Inflammatory macrophage treated with lipopolysaccharide for 1 hour (primary cell): Measurements from ENCODE around the gene PPM1F.
"Not testable (repeated sequence)": the region's sequence is repeated elsewhere in the genome, so short reads cannot be mapped to it uniquely, and the experiment has no call there.

ENCODE experiments used
- DNase-seq, 2 donors: peaks; one replicate each; pipeline ENCODE4 v3.0.0-alpha.2; 2020 to 2022

The PPM1F gene

DNA sequence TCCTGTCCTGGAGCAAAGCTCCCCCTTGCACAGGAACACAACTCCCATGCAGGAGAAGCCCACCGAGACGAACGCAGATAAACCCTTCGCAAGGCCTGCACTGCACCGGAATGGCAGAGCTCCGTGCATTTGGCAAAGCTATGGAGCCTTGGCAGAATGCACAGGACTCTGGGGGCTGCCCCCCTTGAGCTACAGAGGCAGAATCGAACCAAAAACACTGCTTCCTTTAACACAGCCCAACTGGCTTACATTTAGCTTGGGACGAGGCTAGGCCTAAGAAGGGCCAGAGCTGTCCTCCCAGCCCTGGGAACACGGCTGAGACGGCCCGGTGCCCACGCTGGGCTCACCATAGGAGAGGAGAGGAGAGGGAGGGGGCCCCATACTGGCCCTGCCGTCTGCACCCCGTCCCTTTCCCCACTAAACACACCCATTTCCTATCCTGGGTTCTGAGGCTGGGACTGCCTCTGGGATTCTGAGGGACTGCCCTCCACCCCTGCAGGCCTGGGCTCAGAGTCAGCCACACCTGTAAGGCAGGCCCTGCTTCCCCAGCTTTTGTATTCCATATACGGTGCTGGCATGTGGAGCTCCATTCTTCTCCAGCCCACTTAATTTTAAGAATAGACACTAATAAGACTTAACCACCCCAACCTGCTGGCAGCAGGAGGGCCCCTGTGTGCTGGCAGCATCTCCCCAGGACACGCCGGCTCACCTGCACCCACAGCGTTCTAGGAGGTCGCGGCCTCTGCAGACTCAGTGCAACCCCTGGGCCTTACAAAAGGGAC, 32.9 kb downstream of the PPM1F start:
- no peak for DNase-seq

DNA sequence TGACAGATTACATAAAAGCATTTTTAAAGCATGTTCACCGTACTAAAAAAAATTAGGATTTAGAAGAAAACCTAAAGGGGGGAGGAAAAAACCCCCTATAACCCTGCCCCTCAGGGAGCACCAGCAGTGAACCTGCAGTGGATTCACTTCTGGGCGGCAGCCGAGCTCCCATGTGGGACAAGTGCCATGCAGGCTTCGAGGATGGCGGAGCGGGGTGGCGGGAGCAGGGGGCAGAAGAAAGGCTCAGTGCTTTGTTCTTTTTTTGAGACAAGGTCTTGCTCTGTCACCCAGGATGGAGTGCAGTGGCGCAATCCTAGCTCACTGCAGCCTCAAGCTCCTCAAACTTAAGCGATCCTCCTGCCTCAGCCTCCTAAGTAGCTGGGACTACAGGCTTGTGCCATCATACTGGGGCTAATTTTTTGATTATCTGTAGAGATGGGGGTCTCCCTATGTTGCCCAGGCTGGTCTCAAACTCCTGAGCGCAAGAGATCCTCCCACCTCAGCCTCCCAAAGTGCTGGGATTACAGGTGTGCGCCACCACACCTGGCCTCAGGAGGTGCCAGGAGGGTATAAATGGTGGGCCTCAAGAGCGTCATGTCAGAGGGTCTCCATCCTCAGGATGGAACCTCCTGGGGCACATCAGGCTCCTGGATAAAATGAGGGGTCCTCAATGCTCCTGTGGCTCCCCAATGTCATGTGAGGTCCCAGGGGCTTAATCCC, 34.0 kb downstream of the PPM1F start:
- DNase-seq = no peak

DNA sequence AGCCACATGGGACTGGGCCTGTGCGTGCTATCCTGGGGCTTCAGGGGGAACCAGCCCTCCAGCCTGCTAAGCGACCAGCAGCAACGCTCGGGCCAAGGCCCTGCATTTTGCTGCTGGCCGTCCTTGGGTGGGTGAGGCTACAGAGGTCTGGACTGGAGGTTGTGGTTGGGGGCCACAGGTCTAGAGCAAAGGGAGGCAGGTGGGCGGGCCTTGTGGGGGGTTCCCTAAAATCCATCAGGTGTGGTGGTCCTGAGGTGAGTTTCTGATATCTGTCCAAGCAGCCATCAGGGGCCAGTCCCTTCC, 34.7 kb downstream of the PPM1F start:
- no peak for DNase-seq

DNA sequence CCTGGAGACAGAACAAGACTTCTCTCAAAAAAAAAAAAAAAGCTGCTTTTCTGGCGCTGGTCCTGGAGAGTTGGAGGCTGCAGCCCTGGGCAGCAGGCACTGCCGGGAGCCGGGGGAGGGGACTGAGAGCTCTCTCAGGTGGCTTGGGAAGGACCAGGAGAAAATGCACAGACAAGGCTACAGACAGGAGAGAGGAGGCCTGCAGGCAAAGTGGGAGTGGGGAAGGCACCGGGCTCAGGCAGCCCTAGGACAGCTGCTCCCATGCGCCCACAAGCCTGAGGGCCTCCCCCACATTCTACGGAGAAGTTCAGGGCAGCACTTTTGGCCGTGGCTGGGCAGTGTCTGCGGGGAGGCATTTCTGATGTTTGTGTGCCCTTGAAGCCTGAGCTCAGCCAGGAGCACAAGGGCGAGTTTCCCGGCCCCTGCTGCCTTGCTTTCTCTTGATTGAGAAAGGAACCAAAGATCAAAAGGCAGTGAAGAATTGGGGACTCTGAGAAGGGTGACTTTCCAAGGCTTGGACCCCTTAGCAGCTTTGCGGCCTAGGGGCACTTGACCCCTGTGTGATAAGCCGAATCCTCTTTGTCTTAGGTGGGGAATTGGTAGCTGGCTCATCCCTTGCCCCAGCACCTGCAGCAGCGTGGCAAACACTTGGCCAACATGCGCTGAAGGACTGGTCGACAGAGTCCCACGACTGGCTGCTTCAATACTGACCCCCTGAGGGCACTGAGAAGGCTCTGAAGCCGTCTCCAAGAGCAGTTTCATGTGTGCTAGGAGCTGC, 35.3 kb downstream of the PPM1F start:
- DNase-seq = no peak

DNA sequence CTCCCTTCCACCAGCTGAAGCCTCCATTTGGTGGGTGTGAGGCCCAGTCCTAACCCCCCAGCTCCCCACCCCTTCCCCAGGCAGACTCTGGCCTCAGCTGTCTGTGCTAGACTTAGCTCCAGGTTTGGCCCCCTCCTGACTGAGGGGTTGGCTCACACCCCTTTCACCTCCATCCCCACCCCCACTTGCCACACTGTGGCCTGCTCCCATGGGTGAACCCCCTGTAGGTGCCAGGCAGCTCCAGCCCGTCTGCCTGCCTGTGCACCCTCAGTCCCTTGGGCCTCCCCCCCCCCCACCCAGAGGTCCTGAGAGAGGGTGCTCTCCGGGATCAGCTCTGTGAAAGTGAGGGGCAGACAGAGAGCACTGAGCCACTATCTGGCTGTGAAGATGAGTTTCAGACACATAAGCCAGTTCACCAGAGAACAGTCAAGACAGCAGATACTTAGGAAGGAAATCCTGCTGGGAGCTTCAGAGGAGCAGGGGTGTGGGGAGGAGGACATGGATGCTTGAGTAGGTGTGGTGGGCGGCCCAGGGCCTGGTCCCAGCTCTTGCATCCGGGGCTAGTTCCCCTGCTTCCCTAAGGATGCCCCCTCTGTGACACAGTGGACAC, 36.2 kb downstream of the PPM1F start:
- DNase-seq = no peak

DNA sequence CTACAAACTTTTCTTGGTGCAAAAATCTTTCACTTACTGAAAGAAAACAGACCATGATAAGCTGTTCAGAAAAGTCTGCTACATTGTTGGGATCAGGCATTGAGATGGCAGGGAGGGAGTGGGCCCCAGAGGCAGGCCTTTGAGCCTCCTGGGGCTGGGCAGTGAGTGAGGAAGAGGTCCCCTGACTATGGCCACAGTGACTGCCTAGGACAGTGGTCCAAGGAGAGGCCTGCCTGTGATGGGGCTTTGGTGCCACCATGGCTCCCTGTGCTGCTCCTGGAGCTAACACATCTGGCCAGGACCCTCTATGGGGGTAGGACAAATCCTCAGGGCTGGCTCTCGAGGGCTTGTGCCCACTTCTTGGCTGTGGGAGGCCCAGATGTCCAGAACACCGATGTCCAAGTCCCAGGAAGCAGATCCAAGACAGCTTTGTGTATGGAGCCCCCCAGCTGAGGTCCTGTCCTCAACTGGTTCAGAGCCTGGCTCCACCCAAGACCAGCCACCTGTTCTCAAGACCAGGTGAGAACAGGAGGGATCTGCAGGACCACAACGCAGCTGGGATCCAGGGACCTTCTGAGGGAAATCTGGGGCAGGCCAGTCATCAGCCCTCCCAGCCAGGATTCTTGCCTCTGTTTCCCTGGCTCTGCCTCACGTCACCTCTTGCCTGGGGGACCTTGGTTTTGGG, 36.9 kb downstream of the PPM1F start:
- DNase-seq = no peak

DNA sequence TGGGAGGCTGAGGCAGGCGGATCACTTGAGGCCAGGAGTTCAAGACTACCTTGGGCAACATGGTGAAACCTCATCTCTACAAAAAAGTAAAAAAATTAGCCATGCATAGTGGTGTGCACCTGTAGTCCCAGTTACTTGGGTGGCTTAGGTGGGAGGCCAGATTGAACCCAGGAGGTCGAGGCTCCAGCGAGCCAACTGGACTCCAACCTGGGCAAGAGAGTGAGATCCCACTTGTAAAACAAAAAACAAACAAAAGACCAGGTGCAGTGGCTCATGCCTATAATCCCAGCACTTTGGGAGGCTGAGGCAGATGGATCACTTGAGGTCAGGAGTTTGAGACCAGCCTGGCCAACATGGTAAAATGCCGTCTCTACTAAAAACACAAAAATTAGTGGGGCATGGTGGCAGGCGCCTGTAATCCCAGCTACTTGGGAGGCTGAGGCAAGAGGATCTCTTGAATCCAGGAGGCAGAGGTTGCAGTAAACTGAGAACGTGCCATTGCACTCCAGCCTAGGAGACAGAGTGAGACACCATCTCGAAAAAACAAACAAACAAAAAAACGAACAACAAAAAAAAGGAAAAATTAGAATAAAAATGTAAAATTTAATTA, 38.5 kb downstream of the PPM1F start:
- DNase-seq = not testable (repeated sequence)

DNA sequence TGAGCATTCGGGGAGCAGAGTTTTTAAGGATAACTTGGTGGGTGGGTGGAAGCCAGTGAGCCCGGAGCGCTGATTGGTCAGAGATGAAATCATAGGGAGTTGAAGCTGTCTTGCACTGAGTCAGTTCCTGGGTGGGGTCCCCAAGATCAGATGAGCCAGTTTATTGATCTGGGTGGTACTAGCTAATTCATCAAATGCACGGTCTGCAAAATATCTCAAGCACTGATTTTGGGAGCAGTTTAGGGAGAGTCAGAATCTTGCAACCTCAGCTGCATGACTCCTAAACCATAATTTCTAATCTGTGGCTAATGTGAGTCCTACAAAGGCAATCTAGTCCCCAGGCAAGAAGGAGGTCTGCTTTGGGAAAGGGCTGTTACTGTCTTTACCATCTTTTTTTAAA, 42.3 kb downstream of the PPM1F start:
- DNase-seq = not testable (repeated sequence)

DNA sequence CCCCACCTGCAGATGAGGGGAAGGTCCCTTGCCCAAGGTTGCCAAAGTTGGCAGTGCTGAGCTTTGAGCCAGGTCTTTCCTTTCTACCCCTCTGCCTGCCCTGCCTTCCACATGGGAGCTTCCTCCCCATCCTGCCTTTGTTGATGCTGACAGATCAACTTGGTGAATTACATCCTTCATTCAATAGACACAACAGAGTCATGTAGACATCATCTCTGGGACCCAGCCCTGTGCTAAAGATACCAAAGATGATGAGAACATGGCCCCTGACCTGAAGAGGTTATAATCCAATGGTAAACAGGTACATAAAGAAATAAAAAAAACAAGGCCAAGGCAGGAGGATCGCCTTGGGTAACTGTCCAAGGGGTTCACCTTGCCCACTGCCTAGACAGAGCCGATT, 42.8 kb downstream of the PPM1F start:
- DNase-seq = no peak

DNA sequence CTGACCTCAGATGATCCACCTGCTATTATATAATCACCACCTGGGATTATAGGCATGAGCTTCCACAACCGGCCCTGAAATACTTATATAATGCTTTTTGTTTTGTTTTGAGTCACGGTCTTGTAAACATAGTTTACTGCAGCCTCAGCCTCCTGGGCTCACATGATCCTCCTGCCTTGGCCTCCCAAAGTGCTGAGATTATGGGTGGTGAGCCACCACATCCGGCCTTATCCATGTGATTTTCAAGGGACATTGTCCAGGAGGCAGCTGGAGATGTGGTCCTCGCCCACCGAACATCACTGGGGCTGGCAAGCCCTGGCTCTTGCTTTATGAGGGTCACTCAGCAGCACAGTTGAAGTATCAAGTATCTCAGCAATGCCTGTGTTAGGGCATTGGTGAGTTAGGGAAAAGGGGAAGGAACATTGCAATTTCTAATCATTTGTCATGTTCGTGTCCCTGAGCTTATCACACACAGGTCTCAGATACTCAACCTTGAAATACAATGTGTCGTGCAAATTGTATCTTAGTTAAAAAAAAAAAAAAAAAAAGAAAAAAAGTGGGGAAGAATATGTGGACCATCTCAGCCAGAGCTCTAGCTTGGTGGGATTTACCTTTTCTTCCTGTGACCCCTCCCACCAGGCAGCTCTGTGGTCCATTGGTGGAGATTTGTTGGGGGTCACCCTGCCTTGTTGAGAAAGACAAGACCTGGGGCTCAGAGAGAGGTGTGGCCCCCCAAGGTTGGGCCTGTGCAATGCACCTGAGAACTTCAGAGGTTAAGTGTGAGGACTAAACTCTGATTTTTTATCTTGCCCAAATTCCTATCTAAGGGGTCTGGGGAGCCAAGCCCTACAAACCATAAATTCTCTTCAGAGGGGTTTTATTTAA, 44.8 kb downstream of the PPM1F start:
- DNase-seq = no peak

DNA sequence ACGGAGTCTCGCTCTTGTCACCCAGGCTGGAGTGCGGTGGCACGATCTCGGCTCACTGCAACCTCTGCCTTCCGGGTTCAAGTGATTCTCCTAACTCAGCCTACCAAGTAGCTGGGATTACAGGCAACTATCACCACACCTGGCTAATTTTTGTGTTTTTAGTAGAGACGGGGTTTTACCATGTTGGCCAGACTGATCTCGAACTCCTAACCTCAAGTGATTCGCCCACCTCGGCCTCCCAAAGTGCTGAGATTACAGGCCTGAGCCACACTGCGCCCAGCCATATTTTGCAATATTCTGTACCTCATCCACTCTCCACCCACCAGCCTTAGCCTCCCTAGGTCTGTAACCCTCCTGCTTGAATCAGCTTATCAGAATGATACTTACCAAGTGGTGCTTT, 47.4 kb downstream of the PPM1F start:
- DNase-seq = not testable (repeated sequence)

DNA sequence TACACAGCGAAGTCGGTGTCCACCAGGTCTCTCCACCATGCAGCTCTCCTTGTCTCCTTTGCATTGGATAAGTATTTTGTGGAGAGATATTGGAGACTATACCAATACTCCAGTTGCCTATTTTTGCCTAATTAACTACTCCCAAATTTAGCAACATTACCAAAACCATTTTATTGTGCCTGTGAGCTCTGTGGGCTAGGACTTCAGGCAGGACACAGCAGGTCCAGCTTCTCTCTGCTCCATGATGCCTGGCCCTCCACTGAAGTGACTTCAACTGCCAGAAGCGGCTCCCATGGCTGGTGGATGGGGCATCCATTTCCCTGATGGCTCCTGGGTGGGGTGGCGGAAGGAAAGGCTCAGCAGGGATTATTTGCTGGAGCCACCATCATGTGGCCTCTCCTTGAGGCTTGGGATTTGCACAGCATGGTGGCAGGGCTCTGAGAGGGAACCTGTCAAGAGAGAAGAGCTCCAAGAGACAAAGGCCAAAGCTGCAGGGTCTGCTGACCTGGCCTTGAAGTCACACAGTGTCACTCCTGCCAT, 48.3 kb downstream of the PPM1F start:
- no peak for DNase-seq

DNA sequence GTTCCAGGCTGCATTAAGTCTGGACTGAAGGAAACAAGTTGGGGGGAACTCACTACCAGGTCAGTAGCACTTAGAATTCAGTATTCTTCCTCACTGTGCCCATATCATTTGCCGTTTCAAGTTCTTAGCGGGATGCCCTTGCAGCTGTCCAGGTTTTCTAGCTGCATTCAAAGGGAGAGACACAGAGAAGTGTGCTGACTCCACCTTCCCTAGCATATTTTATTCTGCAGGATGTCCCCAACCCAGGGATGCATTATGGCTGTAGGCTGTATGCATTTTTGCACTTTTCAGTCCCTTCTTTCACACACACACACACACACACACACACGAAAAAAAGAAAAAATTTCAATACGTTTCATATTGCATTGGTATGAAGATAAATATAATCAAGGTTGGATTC, 49.4 kb downstream of the PPM1F start:
- DNase-seq = no peak

DNA sequence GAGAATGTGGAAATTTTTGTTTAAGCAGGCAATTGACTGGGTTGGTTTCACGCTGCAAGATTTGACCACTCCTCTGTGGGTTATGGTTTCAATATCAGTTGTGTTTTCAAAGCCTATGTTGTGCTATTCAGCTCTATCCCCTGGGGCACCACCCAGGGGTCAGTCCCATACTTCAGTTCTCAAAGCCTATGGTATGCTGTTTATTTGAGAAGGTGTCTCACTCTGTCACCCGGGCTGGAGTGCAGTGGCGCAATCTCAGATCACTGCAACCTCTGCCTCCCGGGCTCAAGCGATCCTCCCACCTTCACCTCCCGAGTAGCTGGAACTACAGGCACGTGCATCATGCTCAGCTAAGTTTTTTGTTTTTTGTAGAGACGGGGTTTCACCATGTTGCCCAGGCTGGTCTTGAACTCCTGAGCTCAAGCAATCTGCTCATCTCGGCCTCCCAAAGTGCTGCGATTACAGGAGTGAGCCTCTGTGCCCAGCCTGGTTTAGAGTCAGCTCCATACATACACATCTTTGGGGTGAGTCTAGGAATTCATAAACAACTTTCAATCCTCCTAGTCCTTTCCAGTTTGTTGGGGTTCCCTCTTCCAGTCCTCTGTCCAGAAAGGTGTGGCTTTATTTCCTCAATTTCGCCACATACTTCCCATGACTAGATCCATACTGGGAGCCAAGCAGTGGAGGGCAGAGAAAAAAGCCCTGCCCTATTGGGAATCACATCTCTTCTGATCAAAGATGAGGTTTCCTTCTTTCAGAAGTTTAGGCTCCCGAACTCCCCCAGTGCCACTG, 50.2 kb downstream of the PPM1F start:
- DNase-seq = no peak

DNA sequence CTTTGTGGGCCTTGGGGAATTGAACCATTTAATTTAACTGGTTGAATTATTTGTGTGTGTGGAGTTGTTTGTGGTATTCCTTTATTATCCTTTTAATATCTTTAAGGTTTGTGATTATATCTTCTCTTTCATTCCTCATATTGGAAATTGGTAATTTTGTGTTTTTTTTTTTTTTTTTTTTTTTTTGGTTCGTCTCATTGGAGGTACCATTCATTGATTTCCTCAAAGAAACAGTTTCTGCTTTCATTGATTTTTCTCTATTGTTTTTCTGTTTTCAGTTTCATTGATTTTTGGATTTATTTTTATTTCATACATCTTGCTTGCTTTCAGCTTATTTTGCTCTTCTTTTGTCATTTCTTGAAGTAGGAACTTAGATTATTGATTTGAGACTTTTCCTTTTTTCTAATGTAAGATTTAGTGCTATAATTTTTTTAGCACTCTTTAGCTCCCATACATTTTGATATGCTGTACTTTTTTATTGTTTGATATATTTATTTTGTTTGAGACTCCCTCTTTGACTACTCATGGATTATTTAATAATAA, 54.2 kb downstream of the PPM1F start:
- DNase-seq = no peak

DNA sequence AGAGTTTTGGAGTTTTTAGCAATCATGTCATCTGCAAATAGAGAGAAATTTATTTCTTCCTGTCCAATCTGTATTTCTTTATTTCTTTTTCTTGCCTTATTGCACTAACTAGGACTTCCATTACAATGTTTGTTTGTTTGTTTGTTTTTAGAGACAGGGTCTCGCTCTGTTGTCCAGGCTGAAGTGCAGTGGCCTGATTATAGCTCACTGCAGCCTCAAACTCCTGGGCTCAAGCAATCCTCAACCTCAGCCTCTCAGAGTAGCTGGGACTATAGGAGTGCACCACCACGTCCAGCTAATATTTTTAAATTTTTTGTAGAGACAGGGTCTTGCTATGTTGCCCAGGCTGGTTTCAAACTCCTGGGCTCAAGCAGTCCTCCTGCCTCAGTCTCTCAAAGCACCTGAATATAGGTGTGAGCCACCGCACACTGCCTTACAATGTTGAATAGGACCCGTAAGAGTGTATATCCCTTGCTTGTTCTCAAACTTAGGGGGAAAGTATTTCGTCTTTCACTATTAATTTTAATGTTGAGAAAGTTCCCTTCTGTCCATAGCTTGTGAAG, 55.6 kb downstream of the PPM1F start:
- no peak for DNase-seq

DNA sequence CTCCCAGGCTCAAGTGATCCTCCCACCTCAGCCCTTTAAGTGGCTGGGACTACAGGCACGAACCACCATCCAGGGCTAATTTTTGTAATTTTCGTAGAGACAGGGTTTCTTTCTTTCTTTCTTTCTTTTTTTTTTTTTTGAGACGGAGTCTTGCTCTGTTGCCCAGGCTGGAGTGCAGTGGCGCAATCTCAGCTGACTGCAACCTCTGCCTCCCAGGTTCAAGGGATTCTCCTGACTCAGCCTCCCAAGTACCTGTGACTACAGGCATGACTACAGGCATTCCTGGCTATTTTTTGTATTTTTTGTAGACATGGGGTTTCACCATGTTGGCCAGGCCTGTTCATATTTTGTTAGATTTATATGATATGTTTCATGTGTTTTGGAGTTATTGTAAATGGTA, 56.4 kb downstream of the PPM1F start:
- DNase-seq = not testable (repeated sequence)

DNA sequence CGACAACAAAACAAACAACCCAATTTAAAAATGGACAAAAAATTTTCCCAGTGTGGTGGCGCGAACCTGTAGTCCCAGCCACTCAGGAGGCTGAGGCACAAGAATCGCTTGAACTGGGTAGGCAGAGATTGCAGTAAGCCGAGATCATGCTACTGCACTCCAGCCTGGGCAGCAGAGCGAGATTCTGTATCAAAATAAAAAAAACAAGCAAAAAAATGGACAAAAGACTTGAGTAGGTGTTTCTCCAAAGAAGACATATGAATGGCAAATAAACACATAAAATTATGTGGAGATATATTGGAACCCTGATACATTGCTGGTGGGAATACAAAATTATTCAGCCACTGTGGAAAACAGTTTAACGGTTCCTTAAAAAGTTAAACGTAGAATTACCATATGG, 57.8 kb downstream of the PPM1F start:
- no peak for DNase-seq

DNA sequence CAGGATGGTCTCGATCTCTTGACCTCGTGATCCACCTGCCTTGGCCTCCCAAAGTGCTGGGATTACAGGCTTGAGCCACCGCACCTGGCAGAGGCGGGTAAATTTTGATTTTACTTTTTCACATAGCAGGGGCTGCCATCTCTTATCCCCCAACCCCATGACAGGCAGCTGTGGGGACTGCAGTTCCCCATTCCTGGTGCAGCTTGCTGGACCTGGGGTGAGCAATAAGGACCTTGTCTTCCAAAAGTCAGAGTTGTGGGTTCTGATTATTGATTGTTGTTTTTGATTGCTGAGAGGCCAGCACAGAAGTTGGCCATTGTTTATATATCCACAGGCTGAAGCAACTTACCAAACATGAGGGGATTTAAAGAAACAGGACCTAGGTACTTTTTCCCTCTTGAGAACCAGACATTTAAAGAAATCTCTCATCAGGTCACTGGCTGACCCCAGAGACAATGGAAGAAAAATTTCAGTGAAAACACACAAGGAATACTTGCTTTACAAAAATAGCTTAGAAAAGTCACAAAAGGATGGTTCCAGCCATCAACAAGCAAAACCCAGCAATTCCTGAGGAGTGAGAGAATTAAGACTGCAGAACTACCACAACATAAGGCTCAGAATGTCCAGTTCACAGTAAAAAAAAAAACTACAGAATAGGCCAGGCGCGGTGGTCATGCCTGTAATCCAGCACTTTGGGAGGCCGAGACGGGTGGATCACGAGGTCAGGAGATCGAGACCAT, 63.2 kb downstream of the PPM1F start:
- DNase-seq = no peak
